Measurements from ENCODE around the gene ERN1.

The ERN1 gene

GRCh38 chr17:64061178-64061898, 68.6 kb downstream of the ERN1 start:
- H3K4me1 ChIP-seq (ENCODE audit: insufficient read depth, low read length): peaks cover 2% of the 10 kb centered on the region; the same call in 1 of the 2 replicates
- no peak overlapping the region for H2AFZ ChIP-seq (ENCODE audit: low read depth, low read length)
- H3K4me3 ChIP-seq (ENCODE audit: low read depth in 1 of 2, low read length in 2 of 2): no peak overlapping the region
- H3K36me3 ChIP-seq (ENCODE audit: insufficient read depth, low read length): peaks cover 9% of the 10 kb centered on the region; the same call in 1 of the 2 replicates
- no peaks in the 10 kb centered on the region for H3K27me3 ChIP-seq (ENCODE audit: insufficient read depth, low read length, poor library complexity)
- no peak overlapping the region; the same call in 1 of the 2 replicates for H3K27ac ChIP-seq (ENCODE audit: low read length)
- DNase-seq (no peak), ATAC-seq (ENCODE audit: insufficient read depth, low read depth) (no peak)
- H3K9me3 ChIP-seq (ENCODE audit: insufficient read depth, low read length, severe bottlenecking): no peaks in the 10 kb centered on the region
- TF ChIP-seq EZH2 (IDR thresholded peaks at IDR 0.05; ENCODE audit: borderline replicate concordance, low read depth, low read length, severe bottlenecking): no peak
- no peak for TF ChIP-seq CTCF (IDR thresholded peaks at IDR 0.05; ENCODE audit: borderline replicate concordance, extremely low read depth, low read length, poor library complexity, severe bottlenecking)
- H3K4me2 ChIP-seq (ENCODE audit: insufficient read depth, low read length): no peak overlapping the region
- H3K79me2 ChIP-seq (ENCODE audit: insufficient read depth, low read length): no peaks in the 10 kb centered on the region
- H3K9ac ChIP-seq (ENCODE audit: low read depth, low read length): no peak overlapping the region
- H4K20me1 ChIP-seq (ENCODE audit: insufficient read depth, low read length): no peaks in the 10 kb centered on the region

DNA sequence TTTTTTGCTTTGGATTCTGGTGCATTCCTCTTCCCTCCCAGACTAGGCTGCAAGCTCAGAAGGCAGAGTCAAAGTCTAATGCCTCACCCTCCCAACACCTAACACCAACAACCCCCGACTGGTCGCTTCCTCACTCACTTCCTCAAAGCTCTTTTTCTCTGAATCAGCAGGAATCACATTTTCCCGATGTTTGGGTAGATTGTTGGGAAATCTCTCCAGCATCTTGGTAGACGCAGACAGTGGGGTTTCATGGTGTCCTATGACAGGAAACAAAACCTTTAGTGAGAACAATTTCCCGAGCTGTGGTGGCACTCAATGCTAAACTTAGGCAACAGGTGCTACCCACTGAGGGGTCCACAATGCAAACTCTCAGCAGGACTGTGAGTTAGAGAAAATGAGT, 69.6 kb downstream of the ERN1 start:
- Histone ChIP-seq H3K27me3 (ENCODE audit: insufficient read depth, low read length, poor library complexity) (no peaks in the 10 kb centered on the region), H4K20me1 (ENCODE audit: insufficient read depth, low read length) (no peaks in the 10 kb centered on the region), H3K36me3 (ENCODE audit: insufficient read depth, low read length) (peaks cover 16% of the 10 kb centered on the region), H3K27ac (ENCODE audit: low read length) (0 out of 2 replicates have a peak overlapping the region, but pooled peaks have one; percentile 29), H3K4me3 (ENCODE audit: low read depth in 1 of 2, low read length in 2 of 2) (no peak overlapping the region), H3K4me1 (ENCODE audit: insufficient read depth, low read length) (peaks cover 2% of the 10 kb centered on the region; the same call in 1 of the 2 replicates), H2AFZ (ENCODE audit: low read depth, low read length) (no peak overlapping the region), H3K79me2 (ENCODE audit: insufficient read depth, low read length) (no peaks in the 10 kb centered on the region), H3K4me2 (ENCODE audit: insufficient read depth, low read length) (no peak overlapping the region), H3K9me3 (ENCODE audit: insufficient read depth, low read length, severe bottlenecking) (no peaks in the 10 kb centered on the region), H3K9ac (ENCODE audit: low read depth, low read length) (no peak overlapping the region)
- DNase-seq (no peak), ATAC-seq (ENCODE audit: insufficient read depth, low read depth) (no peak)
- TF ChIP-seq EZH2 (IDR thresholded peaks at IDR 0.05; ENCODE audit: borderline replicate concordance, low read depth, low read length, severe bottlenecking) (no peak), CTCF (IDR thresholded peaks at IDR 0.05; ENCODE audit: borderline replicate concordance, extremely low read depth, low read length, poor library complexity, severe bottlenecking) (no peak)

DNA sequence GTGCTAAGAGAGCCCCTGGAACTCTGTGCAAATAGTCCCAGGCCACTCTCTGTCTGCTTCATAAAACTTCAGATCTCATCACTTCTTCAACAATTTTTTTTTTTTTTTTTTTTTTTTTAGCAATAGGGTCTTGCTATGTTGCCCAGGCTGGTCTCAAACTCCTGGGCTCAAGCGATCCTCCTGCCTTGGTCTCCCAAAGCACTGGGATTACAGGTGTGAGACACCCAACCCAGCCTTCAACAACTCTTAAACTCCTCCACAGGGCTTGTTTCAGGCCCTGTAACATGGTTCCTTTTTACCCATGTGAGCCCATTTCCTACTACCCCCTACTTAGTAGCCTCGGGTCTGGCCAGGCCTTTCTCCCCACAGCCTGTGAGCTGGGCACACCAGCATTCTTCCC, 70.2 kb downstream of the ERN1 start:
- peaks cover 18% of the 10 kb centered on the region for H3K36me3 ChIP-seq (ENCODE audit: insufficient read depth, low read length)
- H3K4me2 ChIP-seq (ENCODE audit: insufficient read depth, low read length): no peak overlapping the region
- H3K9me3 ChIP-seq (ENCODE audit: insufficient read depth, low read length, severe bottlenecking): no peaks in the 10 kb centered on the region
- no peaks in the 10 kb centered on the region for H3K79me2 ChIP-seq (ENCODE audit: insufficient read depth, low read length)
- no peak overlapping the region for H3K4me3 ChIP-seq (ENCODE audit: low read depth in 1 of 2, low read length in 2 of 2)
- no peak overlapping the region for H2AFZ ChIP-seq (ENCODE audit: low read depth, low read length)
- H3K27ac ChIP-seq (ENCODE audit: low read length): no peak overlapping the region
- H3K27me3 ChIP-seq (ENCODE audit: insufficient read depth, low read length, poor library complexity): no peaks in the 10 kb centered on the region
- H3K4me1 ChIP-seq (ENCODE audit: insufficient read depth, low read length): peaks cover 2% of the 10 kb centered on the region; the same call in 1 of the 2 replicates
- TF ChIP-seq EZH2 (IDR thresholded peaks at IDR 0.05; ENCODE audit: borderline replicate concordance, low read depth, low read length, severe bottlenecking) (no peak), CTCF (IDR thresholded peaks at IDR 0.05; ENCODE audit: borderline replicate concordance, extremely low read depth, low read length, poor library complexity, severe bottlenecking) (no peak)
- ATAC-seq (ENCODE audit: insufficient read depth, low read depth) (no peak), DNase-seq (no peak)
- H3K9ac ChIP-seq (ENCODE audit: low read depth, low read length): no peak overlapping the region
- no peaks in the 10 kb centered on the region for H4K20me1 ChIP-seq (ENCODE audit: insufficient read depth, low read length)

All from DND-41 (cell line).